HUES6 (cell line): Measurements from ENCODE around the gene HOXA7.

ENCODE experiments used
- H3K27ac ChIP-seq: 2 replicates; pipeline ENCODE4 v1.7.0; 2013; ENCODE audit warnings: low read depth, mild to moderate bottlenecking, low read length, inconsistent platforms
- H3K27me3 ChIP-seq: 2 replicates; pipeline ENCODE4 v1.6.1; 2013; ENCODE audit warnings: low read length; ENCODE audit not compliant: control insufficient read depth, insufficient read depth
- H3K36me3 ChIP-seq: 2 replicates; pipeline ENCODE4 v1.6.1; 2013; ENCODE audit warnings: low read length; ENCODE audit not compliant: control insufficient read depth, insufficient read depth
- H3K4me1 ChIP-seq: 2 replicates; pipeline ENCODE4 v1.6.1; 2013; ENCODE audit warnings: low read length; ENCODE audit not compliant: control insufficient read depth, insufficient read depth
- H3K4me3 ChIP-seq: 2 replicates; pipeline ENCODE4 v1.5.1; 2013; ENCODE audit warnings: low read depth, low read length
- H3K9ac ChIP-seq: one replicate; pipeline ENCODE4 v1.6.1; 2013; ENCODE audit warnings: mild to moderate bottlenecking, low read length
- H3K9me3 ChIP-seq: 2 replicates; pipeline ENCODE4 v1.6.1; 2013; ENCODE audit warnings: low read depth, low read length; ENCODE audit not compliant: control insufficient read depth, insufficient read depth

The HOXA7 gene

DNA sequence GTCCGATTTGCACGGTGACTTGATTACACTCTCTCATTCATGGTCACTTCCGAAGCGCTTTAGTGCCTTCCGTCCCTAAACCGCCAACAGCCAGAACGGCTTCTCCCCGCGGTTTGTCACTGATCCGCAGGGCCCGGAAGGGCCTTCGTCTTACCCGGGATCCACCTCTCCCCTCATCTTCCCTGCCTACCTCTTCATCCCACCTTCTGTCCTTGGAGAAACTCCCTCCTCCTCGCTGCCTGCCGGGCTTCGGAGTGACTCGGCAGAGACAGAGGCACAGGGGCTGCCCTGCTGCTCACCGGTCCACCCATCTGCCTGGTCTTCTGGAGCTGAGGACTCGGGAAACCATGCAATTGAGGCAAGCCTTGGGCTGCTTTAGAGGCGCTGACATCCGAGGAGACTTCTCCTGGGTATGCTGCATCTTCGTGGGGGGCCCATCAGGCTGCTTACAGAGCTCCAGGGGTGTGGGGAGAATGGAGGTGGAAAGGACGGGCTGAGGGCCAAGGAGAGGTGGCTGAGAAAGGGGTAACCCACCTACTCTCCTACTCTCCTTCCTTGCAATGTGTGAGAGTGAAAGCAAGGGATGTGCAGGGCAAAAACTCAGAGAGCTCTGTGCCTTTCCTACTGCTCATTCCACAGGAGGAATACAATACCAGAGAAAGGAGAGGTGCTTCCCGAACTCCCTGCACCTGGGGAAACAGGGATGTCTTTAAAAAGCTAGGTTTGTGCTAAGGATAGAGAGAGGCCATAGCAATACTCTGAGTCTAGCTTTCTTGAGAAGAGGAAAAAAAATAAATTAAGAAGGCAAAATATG lies 29.6 kb upstream of the HOXA7 start:
- no peak overlapping the region for H3K27ac ChIP-seq
- peaks cover 100% of the 10 kb centered on the region for H3K27me3 ChIP-seq
- peak overlapping the region; percentile 43 for H3K4me3 ChIP-seq
- H3K36me3 ChIP-seq, result no peaks in the 10 kb centered on the region
- H3K9ac ChIP-seq, result peak overlapping the region; percentile 54
- peaks cover 44% of the 10 kb centered on the region for H3K4me1 ChIP-seq
- no peaks in the 10 kb centered on the region for H3K9me3 ChIP-seq

DNA sequence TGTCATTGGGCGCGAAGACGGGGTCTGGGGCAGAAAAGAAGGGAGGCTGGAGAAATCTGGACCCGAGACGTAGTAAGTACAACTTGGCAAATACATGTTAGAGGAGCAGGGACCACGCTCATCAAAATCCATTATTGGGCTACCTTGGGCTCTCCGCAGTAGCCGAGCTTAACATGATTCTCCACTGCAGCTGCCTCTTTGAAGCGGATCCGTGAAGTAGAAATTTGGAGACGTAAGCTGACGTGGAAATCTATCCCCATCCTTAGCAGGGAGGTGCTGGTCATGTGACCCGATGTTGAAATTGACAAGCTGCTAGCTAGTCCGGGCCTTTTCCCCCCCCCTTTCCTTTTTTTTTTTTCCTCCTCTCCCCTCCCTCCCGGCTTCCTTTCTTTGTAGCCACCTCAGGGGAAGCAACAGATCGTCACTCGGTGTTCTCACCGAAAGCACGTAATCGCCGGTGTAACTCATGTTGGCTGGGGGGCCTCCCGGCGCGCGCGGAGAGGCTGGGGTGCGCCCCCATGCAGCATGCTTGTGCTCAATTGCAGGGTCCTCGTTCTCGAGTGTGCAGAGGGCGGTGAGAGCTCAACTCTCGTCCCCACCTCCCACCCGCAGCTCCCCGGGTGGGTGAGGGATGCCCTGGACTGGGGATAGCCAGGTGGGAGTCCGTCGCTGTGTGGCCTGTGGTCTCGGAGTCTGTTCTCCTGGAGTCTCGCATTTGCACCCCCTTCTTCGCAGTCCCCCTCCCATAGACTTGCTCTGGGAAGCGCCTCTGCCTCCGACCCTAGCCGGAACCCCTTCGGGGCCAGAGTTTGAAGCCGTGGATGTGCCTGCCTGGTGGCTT lies 28.8 kb upstream of the HOXA7 start, which contains the start of gene HOXA11:
HOXA11 (minus strand) TSS at position 220 of the 841 bp plus-strand sequence; CDS start at position 132, 88 bp downstream.
- Histone ChIP-seq H3K4me3 (peak within 1 kb of the TSS; percentile 43), H3K9me3 (no peaks in the 10 kb centered on the region), H3K27me3 (peaks cover 100% of the 10 kb centered on the region), H3K27ac (no peak within 1 kb of the TSS), H3K36me3 (no peaks in the 10 kb centered on the region), H3K9ac (peak within 1 kb of the TSS; percentile 54), H3K4me1 (peaks cover 44% of the 10 kb centered on the region)

DNA sequence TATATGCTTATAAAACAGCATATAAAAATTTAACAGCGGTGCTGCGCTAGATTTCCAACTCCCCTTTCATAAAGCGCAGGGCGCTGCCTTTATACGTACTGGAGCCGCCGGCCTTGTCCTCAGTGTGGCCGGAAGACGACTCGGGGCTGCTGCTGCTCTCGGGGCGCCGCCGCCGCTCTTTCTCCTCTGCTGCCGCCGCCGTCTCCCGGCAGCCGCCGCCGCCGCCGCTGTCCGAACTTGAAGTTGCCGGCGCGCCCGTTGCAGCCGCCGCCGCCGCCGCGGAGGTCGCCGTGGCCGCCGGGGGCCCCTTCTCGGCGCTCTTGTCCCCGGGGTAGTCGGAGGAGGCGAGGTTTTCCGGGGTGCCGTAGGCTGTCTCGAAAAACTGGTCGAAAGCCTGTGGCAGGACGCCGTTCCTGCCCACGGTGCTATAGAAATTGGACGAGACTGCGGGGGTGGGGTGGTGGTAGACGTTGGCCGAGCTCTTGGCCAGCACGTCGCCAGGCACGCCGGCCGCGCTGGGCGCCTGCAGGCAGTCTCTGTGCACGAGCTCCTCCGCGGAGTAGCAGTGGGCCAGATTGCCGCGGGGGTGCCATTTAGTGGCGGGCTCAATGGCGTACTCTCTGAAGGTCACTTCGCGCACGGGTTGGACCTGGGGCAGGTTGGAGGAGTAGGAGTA lies 28.0 kb upstream of the HOXA7 start:
- peaks cover 100% of the 10 kb centered on the region for H3K27me3 ChIP-seq
- no peaks in the 10 kb centered on the region for H3K36me3 ChIP-seq
- peaks cover 45% of the 10 kb centered on the region for H3K4me1 ChIP-seq
- H3K9me3 ChIP-seq, result no peaks in the 10 kb centered on the region
- peak overlapping the region; percentile 43 for H3K4me3 ChIP-seq
- peak overlapping the region; percentile 50 for H3K9ac ChIP-seq
- H3K27ac ChIP-seq, result no peak overlapping the region

DNA sequence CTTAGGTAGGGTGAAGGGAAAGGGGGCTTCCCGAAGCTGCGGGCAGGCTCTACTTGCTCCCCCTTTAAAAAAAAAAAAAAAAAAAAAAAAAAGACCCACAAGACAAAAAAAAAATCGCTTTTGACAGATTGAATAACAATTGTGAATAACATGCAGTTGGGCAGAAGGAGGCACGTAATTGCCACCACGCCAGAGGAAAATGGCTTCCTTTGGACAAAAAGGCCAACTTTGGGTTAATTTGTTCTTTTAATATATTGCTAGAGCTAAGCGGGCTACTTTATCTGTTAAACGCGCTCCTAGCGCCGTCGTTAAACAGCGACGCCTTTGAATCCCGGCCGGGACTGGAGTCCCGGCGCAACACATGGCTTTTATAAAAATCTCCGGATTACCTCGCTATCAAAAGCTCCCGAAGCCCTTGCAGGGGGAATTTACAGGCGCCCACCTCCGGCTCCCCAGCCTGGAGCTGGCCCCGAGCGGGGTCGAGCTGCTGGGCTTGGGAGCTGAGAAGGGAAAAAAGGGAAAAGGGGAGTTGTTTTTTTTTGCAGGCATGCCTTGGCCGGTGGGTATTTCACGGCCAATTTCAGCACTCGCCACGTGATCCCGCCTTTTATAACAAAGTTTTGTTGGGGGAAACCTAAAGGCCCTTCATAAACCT lies 27.3 kb upstream of the HOXA7 start:
- Histone ChIP-seq H3K27me3 (peaks cover 100% of the 10 kb centered on the region), H3K36me3 (no peaks in the 10 kb centered on the region), H3K27ac (no peak overlapping the region), H3K4me1 (peaks cover 43% of the 10 kb centered on the region), H3K9me3 (no peaks in the 10 kb centered on the region), H3K4me3 (peak overlapping the region; percentile 43; the same call in 1 of the 2 replicates), H3K9ac (peak overlapping the region; percentile 50)

DNA sequence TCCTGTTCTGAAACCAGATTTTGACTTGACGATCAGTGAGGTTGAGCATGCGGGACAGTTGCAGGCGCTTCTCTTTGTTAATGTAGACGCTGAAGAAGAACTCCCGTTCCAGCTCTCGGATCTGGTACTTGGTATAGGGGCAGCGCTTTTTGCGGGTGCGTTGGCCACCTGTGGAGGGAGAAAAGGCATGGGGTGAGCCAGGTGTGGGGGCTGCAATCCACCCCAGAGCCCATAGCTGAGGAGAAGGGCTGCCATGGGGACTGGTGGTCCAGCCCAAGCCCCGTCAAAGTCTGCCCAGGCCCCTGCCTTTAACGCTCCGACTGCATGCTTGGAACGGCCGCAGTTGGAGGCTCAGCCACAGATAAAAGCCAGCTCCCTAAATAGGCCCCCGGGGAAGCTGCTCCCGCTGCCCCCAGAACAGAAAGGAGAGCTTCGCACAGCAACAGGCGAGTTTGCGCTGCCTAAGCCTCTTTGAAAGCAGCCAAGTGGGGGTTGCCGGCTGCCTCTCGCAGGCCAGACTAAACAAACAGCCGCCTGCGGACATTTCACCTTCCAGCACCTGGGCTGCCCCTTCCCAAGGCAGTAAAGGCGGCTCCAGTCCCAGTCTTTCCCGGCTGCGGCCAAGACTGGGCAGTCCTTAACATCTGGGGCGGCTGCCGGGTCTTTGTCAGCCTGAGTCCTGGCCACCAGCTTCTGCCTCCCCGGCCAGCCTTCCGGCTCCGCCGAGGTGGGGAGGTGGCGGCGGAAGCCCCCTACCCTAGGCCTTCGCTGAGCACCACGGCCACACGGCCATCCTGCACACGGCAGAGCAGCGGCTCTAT lies 26.6 kb upstream of the HOXA7 start:
- H3K9me3 ChIP-seq, result no peaks in the 10 kb centered on the region
- H3K4me3 ChIP-seq, result peak overlapping the region; percentile 43; the same call in 1 of the 2 replicates
- H3K9ac ChIP-seq, result peak overlapping the region; percentile 50
- H3K27me3 ChIP-seq, result peaks cover 100% of the 10 kb centered on the region
- no peaks in the 10 kb centered on the region for H3K36me3 ChIP-seq
- no peak overlapping the region for H3K27ac ChIP-seq
- H3K4me1 ChIP-seq, result peaks cover 39% of the 10 kb centered on the region

DNA sequence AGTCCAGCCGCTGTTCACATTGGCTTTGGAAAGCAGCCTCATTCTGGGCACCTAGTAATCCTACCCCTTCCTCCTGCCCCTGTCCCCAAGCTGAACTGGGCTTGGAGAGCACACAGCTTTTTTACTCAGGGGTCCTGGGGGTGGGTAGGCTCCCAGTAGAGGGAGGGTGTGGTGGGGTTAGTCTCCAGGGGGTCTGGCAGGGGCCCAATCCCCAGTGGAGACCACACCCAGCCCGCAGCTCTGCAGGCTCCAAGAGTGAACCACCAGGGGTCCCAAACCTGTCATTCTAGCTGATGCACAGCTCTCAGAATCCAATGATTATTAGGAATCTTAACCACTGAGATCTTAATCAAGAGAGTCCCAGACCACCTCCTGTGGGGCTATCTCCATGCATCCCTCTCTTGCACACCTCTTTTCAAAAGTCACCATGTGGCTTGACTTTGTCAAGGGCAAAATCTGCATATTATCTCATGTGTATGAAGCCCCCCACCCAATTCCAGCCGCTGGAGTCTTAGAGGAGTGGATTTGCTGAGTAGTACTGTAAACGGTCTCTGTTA lies 25.9 kb upstream of the HOXA7 start:
- H3K9me3 ChIP-seq, result no peaks in the 10 kb centered on the region
- H3K36me3 ChIP-seq, result no peaks in the 10 kb centered on the region
- H3K27ac ChIP-seq, result no peak overlapping the region
- peak overlapping the region; percentile 43; the same call in 1 of the 2 replicates for H3K4me3 ChIP-seq
- peak overlapping the region; percentile 50 for H3K9ac ChIP-seq
- peaks cover 100% of the 10 kb centered on the region for H3K27me3 ChIP-seq
- peaks cover 32% of the 10 kb centered on the region for H3K4me1 ChIP-seq

DNA sequence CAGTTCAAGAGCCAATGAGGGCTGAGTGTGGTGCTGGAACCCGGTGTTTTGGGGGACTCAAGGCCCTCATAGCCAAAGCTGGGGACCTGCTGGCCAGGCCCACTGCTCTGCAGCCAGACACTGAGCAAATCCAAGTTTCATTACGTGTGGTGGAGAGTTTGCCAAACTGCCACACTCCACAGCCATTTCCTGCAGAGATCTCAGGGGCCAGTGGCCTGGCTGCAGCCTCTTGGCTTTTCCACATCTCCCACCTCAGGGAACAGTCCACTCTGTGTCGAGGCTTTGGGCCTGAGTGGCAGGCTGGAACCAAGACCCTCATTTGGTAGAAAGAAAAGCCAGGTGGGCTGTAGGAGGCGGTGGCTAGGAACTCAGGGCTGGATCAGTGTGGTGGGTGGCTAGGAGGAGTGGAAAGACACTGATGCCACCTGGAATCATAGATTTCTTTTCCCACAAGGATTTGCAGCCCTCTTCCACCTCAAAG lies 25.4 kb upstream of the HOXA7 start:
- Histone ChIP-seq H3K36me3 (no peaks in the 10 kb centered on the region), H3K9me3 (no peaks in the 10 kb centered on the region), H3K27me3 (peaks cover 100% of the 10 kb centered on the region), H3K9ac (no peak overlapping the region), H3K27ac (no peak overlapping the region), H3K4me3 (no peak overlapping the region; the same call in 1 of the 2 replicates), H3K4me1 (peaks cover 30% of the 10 kb centered on the region)

DNA sequence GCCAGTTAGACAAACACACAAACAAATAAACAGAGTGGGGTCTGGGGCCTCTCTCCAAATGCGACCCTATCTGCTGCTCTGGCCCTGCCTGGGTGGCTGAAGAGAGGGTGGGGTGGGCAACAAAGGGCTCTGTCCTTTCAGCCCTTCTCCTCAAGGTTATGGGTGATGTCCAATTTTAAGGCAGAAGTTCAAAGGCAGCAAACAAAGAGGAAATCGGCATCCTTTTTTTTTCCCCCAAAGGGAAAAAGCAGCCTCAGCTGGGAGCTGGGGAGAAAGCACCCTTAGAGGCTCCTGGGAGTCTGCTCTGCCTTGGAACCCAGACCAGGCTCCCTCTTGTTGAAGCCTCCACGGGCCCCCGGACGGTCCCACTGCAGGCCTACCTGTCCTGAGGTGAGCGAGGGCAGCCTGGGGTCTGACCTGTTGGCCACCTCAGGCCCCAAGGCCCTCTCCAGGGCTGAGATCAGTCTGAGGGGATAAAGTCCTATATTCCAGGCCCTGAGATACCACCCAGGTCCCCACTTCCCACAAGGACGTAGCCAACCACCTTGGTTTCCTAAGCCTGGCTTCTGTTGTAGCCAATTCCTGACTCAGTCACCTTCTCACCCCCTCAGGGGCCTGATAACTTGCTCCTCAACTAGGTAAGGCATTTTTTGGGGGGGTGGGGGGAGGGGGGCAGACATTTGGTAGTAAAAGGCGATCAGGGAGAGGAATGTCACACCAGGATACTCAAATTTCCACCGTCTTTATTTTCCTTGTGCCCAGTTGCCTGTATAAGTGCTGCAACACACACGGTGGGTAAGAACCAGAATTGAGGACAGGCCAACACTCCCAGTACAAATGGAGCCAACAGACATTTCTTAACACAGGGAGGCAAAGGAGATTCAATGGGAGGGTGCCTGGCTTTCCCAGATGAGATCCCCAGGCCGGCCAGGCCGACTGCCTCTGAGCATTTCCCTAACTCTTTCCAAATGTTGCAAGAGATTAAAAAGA lies 24.3 kb upstream of the HOXA7 start:
- Histone ChIP-seq H3K4me1 (peaks cover 22% of the 10 kb centered on the region), H3K27ac (no peak overlapping the region), H3K9me3 (no peaks in the 10 kb centered on the region), H3K9ac (peak overlapping the region; percentile 21), H3K36me3 (no peaks in the 10 kb centered on the region), H3K4me3 (no peak overlapping the region), H3K27me3 (peaks cover 100% of the 10 kb centered on the region)
